COLO668 (cell line): Measurements from ENCODE around the gene SLC13A4.
A peak's percentile ranks its signal among the peaks of the same experiment; 100 is the strongest.
"Not testable (repeated sequence)": the region's sequence is repeated elsewhere in the genome, so short reads cannot be mapped to it uniquely, and the experiment has no call there.

ENCODE experiments used
- DNase-seq: peaks from one replicate; lab custom pipeline; 2025; ENCODE audit not compliant: unreplicated experiment; lab: John Stamatoyannopoulos, UW

Gene SLC13A4, protein sequence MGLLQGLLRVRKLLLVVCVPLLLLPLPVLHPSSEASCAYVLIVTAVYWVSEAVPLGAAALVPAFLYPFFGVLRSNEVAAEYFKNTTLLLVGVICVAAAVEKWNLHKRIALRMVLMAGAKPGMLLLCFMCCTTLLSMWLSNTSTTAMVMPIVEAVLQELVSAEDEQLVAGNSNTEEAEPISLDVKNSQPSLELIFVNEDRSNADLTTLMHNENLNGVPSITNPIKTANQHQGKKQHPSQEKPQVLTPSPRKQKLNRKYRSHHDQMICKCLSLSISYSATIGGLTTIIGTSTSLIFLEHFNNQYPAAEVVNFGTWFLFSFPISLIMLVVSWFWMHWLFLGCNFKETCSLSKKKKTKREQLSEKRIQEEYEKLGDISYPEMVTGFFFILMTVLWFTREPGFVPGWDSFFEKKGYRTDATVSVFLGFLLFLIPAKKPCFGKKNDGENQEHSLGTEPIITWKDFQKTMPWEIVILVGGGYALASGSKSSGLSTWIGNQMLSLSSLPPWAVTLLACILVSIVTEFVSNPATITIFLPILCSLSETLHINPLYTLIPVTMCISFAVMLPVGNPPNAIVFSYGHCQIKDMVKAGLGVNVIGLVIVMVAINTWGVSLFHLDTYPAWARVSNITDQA

DNA sequence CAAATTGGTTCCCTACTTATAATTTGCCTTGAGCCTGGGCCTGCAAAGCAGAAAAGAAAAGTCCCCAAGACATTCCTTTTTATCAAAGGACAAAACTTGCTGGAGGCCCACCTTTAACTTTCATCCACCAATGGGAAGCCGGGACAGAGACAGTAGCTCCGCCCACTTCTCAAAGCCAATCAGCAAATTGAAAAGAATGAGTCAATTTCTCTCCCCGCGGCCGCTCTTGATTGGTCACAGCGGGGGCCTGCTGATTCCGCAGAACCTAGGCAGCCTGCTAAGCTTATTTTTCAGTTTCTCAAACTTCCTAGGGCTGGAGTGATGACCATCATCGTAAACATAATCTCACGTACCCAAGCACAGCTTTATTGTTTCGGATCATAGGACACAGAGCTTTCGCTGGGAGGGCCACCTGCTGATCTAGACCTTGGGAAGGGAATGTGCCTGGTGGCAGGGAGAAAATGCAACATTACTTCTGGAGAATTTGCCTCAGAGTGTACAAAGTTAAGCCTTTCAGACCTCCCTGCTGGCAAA, at the start of gene SLC13A4:
SLC13A4 (minus strand) TSS at position 51 of the 534 bp plus-strand sequence. CDS start 690 bp downstream, outside the sequence.
- no peak for DNase-seq

DNA sequence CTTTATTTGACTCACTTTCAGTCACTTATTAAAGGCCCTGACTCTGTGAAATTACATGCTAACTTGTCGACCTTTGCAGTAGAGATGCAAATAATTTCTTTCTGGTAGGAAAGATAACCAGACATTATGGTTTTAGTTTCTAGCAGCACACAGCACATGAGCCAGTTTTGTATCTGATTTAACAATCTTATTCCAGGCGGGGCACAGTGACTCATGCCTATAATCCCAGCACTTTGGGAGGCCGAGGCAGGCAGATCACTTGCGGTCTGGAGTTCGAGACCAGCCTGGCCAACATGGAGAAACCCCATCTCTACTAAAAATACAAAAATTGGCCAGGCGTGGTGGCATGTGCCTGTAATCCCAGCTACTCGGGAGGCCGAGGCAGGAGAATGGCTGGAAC, 47.9 kb upstream of the SLC13A4 start:
- not testable (repeated sequence) for DNase-seq

DNA sequence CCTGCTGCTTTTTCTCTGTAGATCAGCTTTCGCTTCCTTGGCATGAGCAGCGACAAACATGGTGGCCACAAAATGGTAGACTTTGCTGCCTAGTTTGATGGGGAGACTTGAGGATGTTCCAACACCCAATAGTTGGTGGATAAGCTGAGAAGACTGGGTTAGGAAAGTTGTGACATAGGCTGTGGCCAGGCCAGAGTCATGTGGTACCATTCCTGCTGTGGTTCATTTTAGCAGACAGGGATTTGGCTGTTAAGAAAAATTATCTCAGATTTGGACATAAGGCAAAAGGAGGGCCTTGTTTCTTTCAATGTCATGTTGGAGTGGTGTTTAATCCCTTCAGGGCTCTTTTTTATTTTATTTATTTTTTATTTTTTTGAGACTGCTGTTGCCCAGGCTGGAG, 47.2 kb upstream of the SLC13A4 start:
- DNase-seq: no peak

DNA sequence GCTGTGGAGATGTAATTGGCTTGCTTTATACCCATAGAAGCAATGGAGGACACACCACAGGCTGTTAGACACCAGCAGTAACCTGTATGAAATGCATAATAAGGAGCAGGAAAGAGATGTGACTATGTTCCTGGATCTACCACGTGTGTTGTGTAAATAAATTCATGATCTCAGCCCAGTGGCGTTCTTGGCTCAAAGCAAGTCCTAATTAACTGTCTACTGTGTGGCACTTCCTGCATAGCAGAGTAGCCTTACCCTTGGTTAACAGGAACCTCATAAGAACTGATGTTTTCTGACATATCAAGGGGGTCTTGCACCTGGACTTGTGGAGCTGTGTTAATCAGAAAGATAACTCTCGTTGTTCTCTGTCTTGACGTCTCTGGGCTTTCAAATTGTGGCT, 46.3 kb upstream of the SLC13A4 start:
- DNase-seq: peak; percentile 42

DNA sequence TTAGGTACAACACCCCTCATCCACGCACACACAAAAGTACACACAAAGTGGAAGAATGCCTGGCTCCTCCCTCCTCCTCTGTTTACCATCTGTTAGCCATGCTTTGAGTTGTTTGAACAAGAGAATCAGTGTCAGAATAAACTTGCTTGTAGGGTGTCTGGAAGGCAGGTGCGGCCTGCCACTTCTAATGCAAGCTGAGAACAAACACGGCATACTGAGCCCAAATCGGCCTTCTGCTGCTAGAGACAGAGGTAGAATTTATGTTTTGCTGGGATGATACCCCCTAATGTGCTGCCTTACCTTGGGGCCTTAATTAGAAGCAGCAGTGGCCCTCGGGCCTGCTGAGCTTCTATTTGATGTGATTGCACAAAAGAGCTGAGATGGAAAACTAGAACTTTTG, 45.5 kb upstream of the SLC13A4 start:
- DNase-seq: peak; percentile 72

DNA sequence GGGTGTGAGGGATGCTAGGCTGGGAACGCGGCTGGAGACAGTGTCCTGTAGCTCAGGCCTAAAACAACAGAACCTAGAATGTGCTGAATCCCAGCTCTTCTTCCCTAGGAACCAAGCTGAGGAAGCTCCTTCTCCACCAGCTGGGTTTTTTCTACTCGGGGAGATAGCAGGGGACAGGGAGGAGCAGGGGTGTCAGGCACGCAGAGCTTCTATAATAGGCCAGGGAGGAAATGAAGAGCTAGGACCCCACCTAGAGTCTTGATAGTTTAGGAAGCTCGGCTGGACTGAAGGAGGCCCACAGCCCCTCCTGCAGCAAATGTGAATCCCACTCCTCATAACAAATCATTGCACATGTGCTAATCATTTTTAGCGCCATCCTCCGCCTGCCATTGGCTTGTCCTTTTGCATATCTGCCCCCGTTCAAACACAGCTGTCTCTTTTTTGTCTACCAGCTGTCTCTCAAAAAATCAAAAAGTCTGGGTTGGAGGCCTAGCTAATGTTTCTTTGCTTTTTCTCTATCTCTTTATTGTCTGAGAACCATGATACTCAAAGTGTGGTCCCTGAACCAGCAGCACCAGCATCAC, 44.7 kb upstream of the SLC13A4 start:
- no peak for DNase-seq

DNA sequence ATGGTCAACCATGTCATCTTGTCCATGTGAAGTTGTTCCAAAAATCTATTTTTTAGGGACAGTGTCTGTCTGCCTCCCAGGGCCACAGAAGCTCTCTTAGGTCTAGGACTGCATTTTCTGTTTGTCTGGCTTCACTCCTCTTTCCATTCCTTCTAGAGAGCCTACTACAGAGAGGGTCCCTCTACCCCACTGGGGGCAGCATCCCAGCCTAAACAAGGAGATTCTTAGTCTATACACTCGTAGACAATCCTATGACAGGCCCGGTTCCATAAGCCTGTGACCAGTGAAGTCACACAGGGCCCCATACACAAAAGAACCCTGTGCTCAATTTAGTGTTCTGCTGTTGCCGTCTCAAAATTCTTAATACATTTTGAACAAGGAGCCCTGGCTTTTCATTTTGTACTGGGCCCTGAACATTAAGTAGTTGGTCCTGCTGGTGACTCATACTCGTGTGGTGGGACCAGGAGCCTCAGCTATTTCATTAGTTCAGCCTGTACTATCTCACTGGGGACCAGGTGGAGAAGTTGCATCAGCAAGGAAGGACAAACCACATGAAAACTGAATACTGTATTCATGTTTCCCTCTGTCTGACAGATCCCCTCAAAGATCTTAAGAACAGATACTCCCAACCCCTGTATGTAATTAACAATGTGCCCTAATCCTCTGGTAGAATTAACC, 44.1 kb upstream of the SLC13A4 start:
- DNase-seq: no peak

DNA sequence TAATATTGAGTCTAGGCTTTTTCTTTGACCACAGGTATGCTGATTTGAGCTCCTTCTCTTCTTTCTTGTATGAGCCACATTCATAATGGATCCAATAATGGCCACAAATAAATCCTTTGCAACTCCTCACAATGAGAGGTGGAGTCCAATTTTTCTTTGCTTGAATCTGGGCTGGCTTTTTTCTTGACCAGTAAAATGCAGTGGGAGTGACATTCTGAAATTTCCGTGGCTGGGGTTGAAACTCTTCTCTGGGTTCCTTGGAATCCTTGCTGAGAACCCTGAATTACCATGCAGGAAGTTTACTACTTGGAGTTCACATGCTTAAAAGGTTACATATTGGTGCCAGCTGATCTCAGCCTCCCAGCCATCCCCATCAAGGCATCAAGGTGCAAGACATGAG, 43.1 kb upstream of the SLC13A4 start:
- no peak for DNase-seq

DNA sequence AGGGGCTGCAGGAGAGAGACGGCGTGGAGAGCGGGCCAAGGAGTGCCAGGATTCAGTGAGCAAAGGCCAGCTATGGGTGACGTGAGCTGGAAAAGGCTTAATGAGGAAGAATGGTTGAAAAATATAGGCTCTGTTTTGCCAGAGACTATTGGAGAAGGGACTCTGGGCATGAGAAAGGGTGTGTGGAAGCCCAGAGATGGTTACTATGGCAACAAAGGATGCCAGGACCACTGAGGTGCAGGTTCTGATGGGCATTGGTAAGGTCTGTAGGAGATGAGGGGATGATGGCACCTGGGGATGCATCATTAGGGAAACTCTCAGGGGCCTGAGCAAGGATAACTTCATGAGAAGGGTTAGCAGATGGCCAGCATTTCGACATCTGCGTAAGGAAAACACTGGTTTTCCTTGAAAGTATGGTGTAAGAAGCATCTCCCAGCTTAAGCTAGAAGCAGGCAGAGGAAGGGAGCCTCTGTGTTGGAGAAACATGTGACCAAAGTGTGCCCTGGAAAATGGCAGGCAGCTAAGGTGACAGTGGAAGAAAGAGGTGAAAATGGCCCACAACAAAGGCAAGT, 42.2 kb upstream of the SLC13A4 start:
- no peak for DNase-seq

DNA sequence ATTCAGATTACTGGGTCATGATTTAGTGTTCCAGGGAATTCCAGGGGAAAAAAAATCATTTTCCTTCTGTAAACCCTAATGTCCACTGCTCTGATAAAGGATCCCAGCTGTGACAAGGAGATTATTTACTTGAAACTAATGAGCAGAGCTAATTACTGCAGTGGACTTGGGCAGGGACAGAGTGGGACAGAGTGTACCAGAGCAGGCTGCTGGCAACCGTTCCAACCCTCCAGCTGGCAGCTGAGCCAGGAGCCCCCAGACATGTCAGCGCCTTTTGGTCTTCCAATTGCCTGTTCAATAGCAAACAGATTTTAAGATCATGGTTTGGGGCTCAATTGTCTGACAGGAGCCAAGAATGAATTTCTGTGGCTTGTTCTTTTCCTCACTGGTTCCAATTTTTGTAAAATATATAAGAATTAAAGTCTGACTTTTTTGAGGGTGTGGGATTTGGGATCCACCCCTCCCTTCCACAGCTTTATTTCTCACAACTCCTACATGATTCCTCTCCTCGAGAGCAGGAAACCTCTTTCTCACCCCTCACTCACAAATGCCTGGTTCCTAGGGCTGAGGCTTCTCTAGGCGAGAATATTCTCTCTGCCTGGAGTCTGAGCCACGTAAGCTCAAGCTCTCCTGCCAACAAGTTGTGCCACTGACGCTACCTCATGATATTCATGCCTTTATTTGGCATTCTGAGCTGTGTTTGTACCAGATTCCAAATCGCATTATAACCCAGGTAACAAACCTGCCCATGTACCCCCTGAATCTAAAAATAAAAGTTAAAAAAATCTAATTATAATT, 41.2 kb upstream of the SLC13A4 start:
- DNase-seq: no peak

DNA sequence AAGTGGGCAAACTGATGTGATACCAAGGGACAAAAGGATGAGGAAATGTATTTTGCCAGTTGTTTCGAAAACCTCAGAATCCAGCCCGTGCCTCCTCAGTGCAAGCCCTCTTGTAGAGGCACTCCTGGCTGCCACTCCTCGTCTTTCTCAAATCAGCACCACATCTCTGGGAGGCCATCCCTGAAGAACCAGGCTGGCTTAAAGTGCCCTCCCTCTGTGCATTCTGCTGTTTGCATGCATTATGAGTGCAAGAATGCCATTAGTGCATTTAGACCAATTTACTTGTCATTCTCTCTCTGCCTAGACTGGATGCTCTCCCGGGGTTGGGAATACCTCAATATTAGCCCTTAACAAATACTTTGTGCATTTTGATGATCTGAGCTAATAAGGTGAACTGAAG, 40.5 kb upstream of the SLC13A4 start:
- no peak for DNase-seq

DNA sequence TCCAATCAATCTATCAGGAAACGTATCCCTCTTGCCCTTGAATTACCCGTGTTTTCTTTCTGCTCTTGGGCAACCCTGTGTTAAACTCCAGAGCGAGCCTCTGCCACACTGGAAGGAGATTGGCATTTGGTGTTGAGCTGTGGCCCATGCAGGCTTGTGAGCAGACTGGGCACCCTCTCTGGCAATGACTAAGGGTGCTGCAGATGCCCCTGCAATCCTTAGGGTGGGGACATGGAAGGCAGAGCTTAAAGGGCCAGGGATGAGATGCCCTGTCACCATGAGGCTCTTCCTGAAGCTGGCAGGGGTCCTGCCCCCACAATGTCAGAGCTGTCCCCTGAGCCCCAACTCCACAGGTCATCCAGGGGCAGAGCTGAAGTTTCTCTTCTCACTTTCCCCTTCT, 40.1 kb upstream of the SLC13A4 start:
- DNase-seq: no peak

DNA sequence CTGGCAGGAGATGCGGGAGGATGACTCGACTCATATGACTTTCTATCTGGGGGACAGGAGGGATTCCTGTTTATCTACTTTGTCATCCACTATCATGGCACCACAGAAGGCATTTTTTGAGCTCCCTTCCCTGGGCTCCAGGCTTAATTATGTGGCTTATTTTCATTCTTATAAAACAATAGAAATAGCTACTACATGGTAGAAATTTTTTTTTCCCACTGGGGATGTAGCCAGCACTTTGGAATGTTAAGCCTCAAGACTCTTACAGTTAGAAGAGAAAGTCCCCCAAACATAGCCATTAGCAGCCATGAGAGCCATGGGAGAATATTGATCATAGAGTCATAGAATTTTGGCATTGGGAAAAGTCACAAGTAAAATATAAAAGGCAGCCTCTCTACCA, 35.3 kb upstream of the SLC13A4 start:
- no peak for DNase-seq

DNA sequence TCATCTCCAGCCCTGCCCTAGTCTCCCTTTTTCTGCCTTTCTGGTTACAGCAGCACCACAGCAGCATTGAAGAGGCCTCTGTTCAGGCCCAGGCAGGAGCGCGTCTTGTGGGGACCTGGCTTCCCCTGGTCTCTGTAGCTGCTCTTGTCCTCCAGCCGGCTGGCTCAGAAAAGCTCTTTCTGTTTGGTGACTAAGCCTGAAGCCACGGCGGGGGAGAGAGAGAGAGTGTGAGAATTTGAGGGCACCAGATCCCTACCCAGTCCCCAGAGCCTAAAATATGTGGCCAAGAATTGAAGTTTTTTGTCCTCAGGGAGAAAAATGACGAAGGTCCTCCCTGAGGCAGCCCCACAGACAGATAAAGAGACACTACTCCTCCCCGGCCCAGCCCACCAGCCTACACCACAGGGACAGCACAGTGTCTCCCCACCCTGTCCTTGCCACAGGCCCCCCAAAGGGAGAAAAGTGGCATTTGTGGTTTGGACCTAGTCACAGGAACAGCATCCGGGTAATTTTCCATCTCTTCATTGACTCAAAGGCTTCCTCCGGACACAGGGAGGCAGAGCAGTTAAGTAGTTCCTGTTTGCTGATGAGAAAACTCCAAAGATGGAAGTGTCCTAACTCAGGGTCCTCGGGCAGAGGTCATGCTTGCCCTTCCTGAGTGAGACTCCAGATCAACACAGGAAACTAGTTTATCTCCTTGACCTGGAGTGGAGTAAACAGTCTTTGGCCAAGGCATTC, 33.9 kb upstream of the SLC13A4 start:
- DNase-seq: no peak

DNA sequence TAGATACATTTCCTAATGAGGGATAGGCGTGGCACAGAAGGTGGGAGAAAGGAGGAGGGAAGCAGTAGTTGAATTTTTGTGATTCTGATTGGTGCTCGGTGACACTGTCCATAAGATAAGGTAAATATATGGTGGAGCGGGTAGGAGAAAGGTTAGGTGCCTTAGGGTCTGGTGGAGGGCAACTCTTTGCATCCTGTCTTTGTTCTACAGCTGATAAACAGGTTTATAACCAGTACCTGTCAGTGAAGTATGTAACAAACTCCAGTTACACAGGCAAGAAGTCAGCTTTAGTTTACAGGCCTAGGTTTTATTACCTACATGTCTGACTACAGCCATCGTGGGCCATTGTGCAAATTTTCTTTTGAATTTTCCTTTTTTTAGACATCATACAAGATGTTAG, 31.5 kb upstream of the SLC13A4 start:
- DNase-seq: no peak

DNA sequence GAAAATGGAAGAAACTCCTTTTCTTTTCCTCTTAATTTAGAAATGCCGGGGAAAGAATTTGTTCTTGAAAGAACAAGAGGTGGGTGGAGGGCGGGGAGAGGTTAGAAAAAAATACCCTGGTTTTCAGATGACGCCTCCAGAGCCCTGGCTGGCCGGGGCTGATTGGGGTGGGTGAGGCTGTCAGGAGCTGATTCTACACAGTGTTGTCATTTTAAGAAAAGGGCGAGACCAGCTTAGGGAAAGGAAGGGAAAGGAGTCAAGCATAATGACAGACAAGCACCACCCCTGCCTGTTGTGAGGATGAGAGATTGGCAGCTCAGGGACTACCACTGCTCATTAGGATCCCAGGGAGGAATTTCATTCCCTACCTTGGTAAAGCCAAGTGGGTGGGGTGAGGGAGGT, 30.5 kb upstream of the SLC13A4 start:
- DNase-seq: no peak

DNA sequence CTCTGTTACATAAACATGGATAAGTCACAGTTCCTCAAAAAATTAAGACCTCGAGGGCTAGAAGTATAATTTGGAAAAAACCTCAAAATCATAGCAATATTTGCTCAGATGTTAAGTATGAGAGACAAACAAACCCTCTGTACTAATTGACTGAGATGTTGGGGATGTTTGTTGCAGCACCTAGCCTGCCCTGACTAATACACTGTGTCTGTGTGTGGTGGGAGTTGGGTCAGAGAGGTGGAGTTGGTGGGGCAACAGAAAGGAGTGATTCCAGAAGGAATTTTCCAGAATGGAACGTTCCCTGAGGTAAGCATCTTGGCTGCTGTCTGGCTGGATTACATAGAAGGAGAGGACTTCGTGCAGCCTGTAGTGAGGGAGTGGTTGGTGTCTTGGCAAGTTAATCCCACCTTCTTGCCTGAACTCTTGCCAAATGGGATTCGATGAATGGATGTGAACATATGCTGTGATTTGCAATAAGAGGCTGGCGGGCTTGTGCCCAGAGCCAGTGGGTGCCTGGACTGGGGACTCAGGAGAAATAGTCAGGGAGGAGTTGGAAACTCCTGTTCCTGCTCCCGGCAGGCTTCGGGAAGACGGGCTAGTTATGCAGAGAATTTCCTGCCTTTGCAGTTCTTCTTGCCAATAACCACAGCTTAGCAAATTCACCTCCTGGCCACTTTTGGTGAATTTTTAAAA, 29.9 kb upstream of the SLC13A4 start:
- DNase-seq: no peak

DNA sequence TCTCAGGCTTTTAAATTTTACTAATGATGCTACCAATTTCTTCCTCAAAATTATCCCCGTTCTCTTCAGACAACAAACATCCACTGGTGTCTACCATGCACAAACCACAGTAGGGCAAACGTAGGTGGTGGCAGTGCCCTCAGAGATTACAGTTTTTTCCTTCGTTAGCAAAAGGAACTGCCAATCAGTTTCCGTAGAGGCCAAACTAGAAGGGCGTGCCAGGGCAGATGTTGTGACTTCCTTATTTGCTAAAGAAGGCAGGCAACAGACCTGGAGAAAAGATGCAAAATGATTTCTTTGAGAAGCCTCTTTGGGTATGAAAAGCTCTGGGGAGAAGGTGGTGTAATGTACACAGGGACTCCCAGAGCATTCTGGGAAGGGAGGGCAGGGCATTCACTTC, 28.2 kb upstream of the SLC13A4 start:
- no peak for DNase-seq

DNA sequence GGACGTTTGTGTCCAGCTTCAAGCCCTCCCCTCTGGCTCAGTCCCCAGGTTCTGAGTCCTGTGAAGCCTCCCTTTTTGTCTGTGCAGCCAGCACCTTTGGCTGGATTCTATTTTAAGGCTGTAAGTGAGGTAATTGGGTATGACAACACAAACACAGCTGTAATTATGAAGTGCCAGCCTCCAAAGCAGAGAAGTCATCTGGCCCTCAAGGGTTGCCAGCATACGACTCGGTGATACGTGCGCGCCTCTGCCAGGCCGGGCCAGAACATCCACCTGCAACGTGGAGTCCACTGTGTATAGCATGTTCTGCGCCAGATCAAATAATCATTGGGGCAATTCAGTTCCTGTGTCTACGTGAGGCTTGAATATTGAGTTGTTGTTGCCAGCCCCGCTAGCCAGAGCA, 27.4 kb upstream of the SLC13A4 start:
- DNase-seq: no peak
